ENCODE data around the gene WIPF3.
A peak's percentile ranks its signal among the peaks of the same experiment; 100 is the strongest.
"Not testable (repeated sequence)": the region's sequence is repeated elsewhere in the genome, so short reads cannot be mapped to it uniquely, and the experiment has no call there.

The WIPF3 gene

GRCh38 chr7:29890786-29891185 lies 84.5 kb downstream of the WIPF3 start:
- H3K4me3 Mint-ChIP-seq; H3K9me3 Mint-ChIP-seq (ENCODE audit: low read depth); H3K4me1 Mint-ChIP-seq (ENCODE audit: low read depth); H3K36me3 Mint-ChIP-seq; H3K27ac Mint-ChIP-seq; H3K27me3 Mint-ChIP-seq: not testable (repeated sequence)

GRCh38 chr7:29891766-29892165 lies 85.5 kb downstream of the WIPF3 start:
- no peak overlapping the region for H3K27ac Mint-ChIP-seq

GRCh38 chr7:29892231-29892630 lies 85.9 kb downstream of the WIPF3 start:
- no peaks in the 10 kb centered on the region for H3K4me1 Mint-ChIP-seq (ENCODE audit: low read depth)
- no peak overlapping the region for H3K4me3 Mint-ChIP-seq
- H3K36me3 Mint-ChIP-seq: no peaks in the 10 kb centered on the region
- H3K9me3 Mint-ChIP-seq (ENCODE audit: low read depth): no peaks in the 10 kb centered on the region
- peaks cover 1% of the 10 kb centered on the region for H3K27me3 Mint-ChIP-seq
- H3K27ac Mint-ChIP-seq: no peak overlapping the region

More at GRCh38 chr7:29891766-29892165, 85.5 kb downstream of the WIPF3 start:
- Mint-ChIP-seq H3K4me3 (no peak overlapping the region), H3K27me3 (peaks cover 1% of the 10 kb centered on the region), H3K9me3 (ENCODE audit: low read depth) (no peaks in the 10 kb centered on the region), H3K36me3 (no peaks in the 10 kb centered on the region), H3K4me1 (ENCODE audit: low read depth) (no peaks in the 10 kb centered on the region)

- Mint-ChIP-seq H3K9me3 (ENCODE audit: low read depth) (peaks cover 5% of the 10 kb centered on the region), H3K27ac (no peak overlapping the region), H3K36me3 (peaks cover 5% of the 10 kb centered on the region), H3K4me3 (no peak overlapping the region), H3K27me3 (peaks cover 8% of the 10 kb centered on the region), H3K4me1 (ENCODE audit: low read depth) (no peaks in the 10 kb centered on the region)
Observed at GRCh38 chr7:29893351-29893965, 87.2 kb downstream of the WIPF3 start.

- Mint-ChIP-seq H3K27ac (no peak overlapping the region), H3K4me1 (ENCODE audit: low read depth) (no peaks in the 10 kb centered on the region), H3K36me3 (peaks cover 5% of the 10 kb centered on the region), H3K4me3 (no peak overlapping the region), H3K27me3 (peaks cover 9% of the 10 kb centered on the region), H3K9me3 (ENCODE audit: low read depth) (peaks cover 6% of the 10 kb centered on the region)
Observed at GRCh38 chr7:29894256-29894655, 87.9 kb downstream of the WIPF3 start.

GRCh38 chr7:29895559-29895958 lies 89.3 kb downstream of the WIPF3 start:
- H3K4me3 Mint-ChIP-seq: no peak overlapping the region
- peaks cover 5% of the 10 kb centered on the region for H3K36me3 Mint-ChIP-seq
- H3K4me1 Mint-ChIP-seq (ENCODE audit: low read depth): no peaks in the 10 kb centered on the region
- H3K27me3 Mint-ChIP-seq: peaks cover 9% of the 10 kb centered on the region
- no peak overlapping the region for H3K27ac Mint-ChIP-seq
- peaks cover 6% of the 10 kb centered on the region for H3K9me3 Mint-ChIP-seq (ENCODE audit: low read depth)

GRCh38 chr7:29896685-29897411 lies 90.5 kb downstream of the WIPF3 start:
- H3K4me1 Mint-ChIP-seq (ENCODE audit: low read depth): no peaks in the 10 kb centered on the region
- peaks cover 9% of the 10 kb centered on the region for H3K27me3 Mint-ChIP-seq
- no peak overlapping the region for H3K27ac Mint-ChIP-seq
- H3K4me3 Mint-ChIP-seq: no peak overlapping the region
- peaks cover 6% of the 10 kb centered on the region for H3K9me3 Mint-ChIP-seq (ENCODE audit: low read depth)
- peaks cover 5% of the 10 kb centered on the region for H3K36me3 Mint-ChIP-seq

GRCh38 chr7:29898301-29898700 lies 92.0 kb downstream of the WIPF3 start:
- peaks cover 5% of the 10 kb centered on the region for H3K36me3 Mint-ChIP-seq
- peaks cover 9% of the 10 kb centered on the region for H3K27me3 Mint-ChIP-seq
- H3K9me3 Mint-ChIP-seq (ENCODE audit: low read depth): peaks cover 6% of the 10 kb centered on the region
- H3K27ac Mint-ChIP-seq: no peak overlapping the region
- no peaks in the 10 kb centered on the region for H3K4me1 Mint-ChIP-seq (ENCODE audit: low read depth)
- H3K4me3 Mint-ChIP-seq: no peak overlapping the region

GRCh38 chr7:29900745-29901144 lies 94.4 kb downstream of the WIPF3 start:
- H3K27me3 Mint-ChIP-seq: peaks cover 11% of the 10 kb centered on the region
- H3K9me3 Mint-ChIP-seq (ENCODE audit: low read depth): peaks cover 13% of the 10 kb centered on the region
- no peak overlapping the region for H3K27ac Mint-ChIP-seq
- H3K36me3 Mint-ChIP-seq: peaks cover 10% of the 10 kb centered on the region
- H3K4me1 Mint-ChIP-seq (ENCODE audit: low read depth): no peaks in the 10 kb centered on the region
- no peak overlapping the region for H3K4me3 Mint-ChIP-seq

- Mint-ChIP-seq H3K27ac (no peak overlapping the region), H3K36me3 (peaks cover 20% of the 10 kb centered on the region), H3K9me3 (ENCODE audit: low read depth) (peaks cover 28% of the 10 kb centered on the region), H3K4me3 (no peak overlapping the region), H3K4me1 (ENCODE audit: low read depth) (no peaks in the 10 kb centered on the region), H3K27me3 (peaks cover 5% of the 10 kb centered on the region)
Observed at GRCh38 chr7:29906200-29907022, 100.1 kb downstream of the WIPF3 start.

- no peaks in the 10 kb centered on the region for H3K4me1 Mint-ChIP-seq (ENCODE audit: low read depth)
- no peak overlapping the region for H3K4me3 Mint-ChIP-seq
- no peaks in the 10 kb centered on the region for H3K27me3 Mint-ChIP-seq
- no peaks in the 10 kb centered on the region for H3K9me3 Mint-ChIP-seq (ENCODE audit: low read depth)
- H3K36me3 Mint-ChIP-seq: no peaks in the 10 kb centered on the region
- no peak overlapping the region for H3K27ac Mint-ChIP-seq
Observed at GRCh38 chr7:29914180-29914579, 107.9 kb downstream of the WIPF3 start.

GRCh38 chr7:29915481-29916215 lies 109.3 kb downstream of the WIPF3 start:
- Mint-ChIP-seq H3K4me1 (ENCODE audit: low read depth) (no peaks in the 10 kb centered on the region), H3K27ac (no peak overlapping the region), H3K27me3 (no peaks in the 10 kb centered on the region), H3K9me3 (ENCODE audit: low read depth) (no peaks in the 10 kb centered on the region), H3K4me3 (no peak overlapping the region), H3K36me3 (no peaks in the 10 kb centered on the region)

- Mint-ChIP-seq H3K4me1 (ENCODE audit: low read depth) (no peaks in the 10 kb centered on the region), H3K27me3 (no peaks in the 10 kb centered on the region), H3K4me3 (no peak overlapping the region), H3K36me3 (no peaks in the 10 kb centered on the region), H3K9me3 (ENCODE audit: low read depth) (no peaks in the 10 kb centered on the region), H3K27ac (no peak overlapping the region)
Observed at GRCh38 chr7:29917641-29918040, 111.3 kb downstream of the WIPF3 start.

- no peaks in the 10 kb centered on the region for H3K36me3 Mint-ChIP-seq
- no peak overlapping the region for H3K4me3 Mint-ChIP-seq
- H3K4me1 Mint-ChIP-seq (ENCODE audit: low read depth): no peaks in the 10 kb centered on the region
- H3K27me3 Mint-ChIP-seq: no peaks in the 10 kb centered on the region
- H3K9me3 Mint-ChIP-seq (ENCODE audit: low read depth): no peaks in the 10 kb centered on the region
- peak overlapping the region; percentile 2 for H3K27ac Mint-ChIP-seq
Observed at GRCh38 chr7:29918850-29919249, 112.5 kb downstream of the WIPF3 start.

- Mint-ChIP-seq H3K27me3 (no peaks in the 10 kb centered on the region), H3K4me3 (no peak overlapping the region), H3K4me1 (ENCODE audit: low read depth) (no peaks in the 10 kb centered on the region), H3K9me3 (ENCODE audit: low read depth) (no peaks in the 10 kb centered on the region), H3K36me3 (no peaks in the 10 kb centered on the region), H3K27ac (no peak overlapping the region)
Observed at GRCh38 chr7:29919790-29920189, 113.5 kb downstream of the WIPF3 start.
